HEK293 (cell line): ENCODE measurements around the gene IL4I1.

ENCODE experiments used
- SCRT1 ChIP-seq: fragments of 450-650 bp; formaldehyde crosslinking; IDR thresholded peaks from 2 replicates; pipeline ENCODE4 v1.5.1; 2016; ENCODE audit warnings: missing biosample characterization, missing genetic modification characterization, borderline replicate concordance
- ZNF138 ChIP-seq: fragments of 450-650 bp; formaldehyde crosslinking; IDR thresholded peaks from 2 replicates; pipeline ENCODE4 v1.5.1; 2016; ENCODE audit warnings: missing biosample characterization, missing genetic modification characterization, borderline replicate concordance
- ZNF623 ChIP-seq: fragments of 450-650 bp; formaldehyde crosslinking; IDR thresholded peaks from 2 replicates; pipeline ENCODE4 v1.5.1; 2016; ENCODE audit warnings: missing biosample characterization, missing genetic modification characterization
- TF ChIP-seq, protein P1 (sequence below): fragments of 450-650 bp; formaldehyde crosslinking; IDR thresholded peaks from 2 replicates; pipeline ENCODE4 v1.5.1; 2016; ENCODE audit warnings: missing biosample characterization, missing genetic modification characterization
- TF ChIP-seq, protein P2 (sequence below): fragments of 450-650 bp; formaldehyde crosslinking; IDR thresholded peaks from 2 replicates; pipeline ENCODE4 v1.5.1; 2016; ENCODE audit warnings: missing biosample characterization, missing genetic modification characterization
- TF ChIP-seq, protein P3 (sequence below): fragments of 450-650 bp; formaldehyde crosslinking; IDR thresholded peaks from 2 replicates; pipeline ENCODE4 v1.5.1; 2016; ENCODE audit warnings: missing biosample characterization, missing genetic modification characterization
- TF ChIP-seq, protein P4 (sequence below): fragments of 450-650 bp; formaldehyde crosslinking; IDR thresholded peaks from 2 replicates; pipeline ENCODE4 v1.5.1; 2016; ENCODE audit warnings: missing biosample characterization, missing genetic modification characterization

DNA sequence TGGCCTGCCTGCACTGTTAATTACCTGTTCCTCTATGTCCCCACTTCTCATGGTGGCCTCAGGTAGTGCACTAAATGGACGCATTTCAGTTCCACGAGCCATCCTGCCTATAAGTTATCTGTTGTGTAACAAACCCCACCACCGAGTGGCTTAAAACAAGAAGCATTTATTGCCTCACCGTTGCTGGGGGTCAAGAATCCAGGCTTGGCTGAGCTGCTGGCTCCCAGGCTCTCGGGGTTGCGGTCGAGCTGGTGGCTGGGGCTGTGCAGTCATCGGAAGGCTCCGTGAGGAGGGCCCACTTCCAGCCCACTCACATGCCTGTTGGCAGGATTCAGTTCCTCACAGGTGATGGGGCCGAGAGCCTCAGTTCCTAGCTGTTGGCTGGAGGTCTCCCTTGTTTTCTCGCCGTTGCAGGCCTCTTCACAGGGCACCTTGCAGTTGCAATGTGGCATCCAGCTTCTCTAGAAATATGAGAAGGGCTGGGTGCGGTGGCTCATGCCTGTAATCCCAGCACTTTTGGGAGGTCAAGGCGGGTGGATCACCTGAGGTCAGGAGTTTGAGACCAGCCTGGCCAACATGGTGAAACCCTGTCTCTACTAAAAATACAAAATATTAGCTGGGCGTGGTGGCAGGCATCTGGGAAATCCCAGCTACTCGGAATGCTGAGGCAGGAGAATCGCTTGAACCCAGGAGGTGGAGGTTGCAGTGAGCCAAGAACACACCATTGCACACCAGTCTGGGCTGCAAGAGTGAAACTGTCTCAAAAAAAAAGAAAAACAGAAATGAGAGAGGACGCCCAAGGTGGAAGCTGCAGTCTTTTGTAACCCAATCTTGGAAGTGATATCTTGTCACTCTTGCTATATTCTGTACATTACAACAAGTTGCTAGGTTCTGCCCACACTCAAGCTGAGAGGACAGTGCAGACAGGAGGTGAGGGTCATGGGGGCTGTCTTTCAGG, 52.3 kb downstream of the IL4I1 start:
- TF ChIP-seq, protein P1, sequence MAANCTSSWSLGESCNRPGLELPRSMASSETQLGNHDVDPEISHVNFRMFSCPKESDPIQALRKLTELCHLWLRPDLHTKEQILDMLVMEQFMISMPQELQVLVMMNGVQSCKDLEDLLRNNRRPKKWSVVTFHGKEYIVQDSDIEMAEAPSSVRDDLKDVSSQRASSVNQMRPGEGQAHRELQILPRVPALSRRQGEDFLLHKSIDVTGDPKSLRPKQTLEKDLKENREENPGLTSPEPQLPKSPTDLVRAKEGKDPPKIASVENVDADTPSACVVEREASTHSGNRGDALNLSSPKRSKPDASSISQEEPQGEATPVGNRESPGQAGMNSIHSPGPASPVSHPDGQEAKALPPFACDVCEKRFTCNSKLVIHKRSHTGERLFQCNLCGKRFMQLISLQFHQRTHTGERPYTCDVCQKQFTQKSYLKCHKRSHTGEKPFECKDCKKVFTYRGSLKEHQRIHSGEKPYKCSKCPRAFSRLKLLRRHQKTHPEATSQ: no peak
- no peak for TF ChIP-seq ZNF623 (tag by site-specific recombination)
- TF ChIP-seq, protein P2, sequence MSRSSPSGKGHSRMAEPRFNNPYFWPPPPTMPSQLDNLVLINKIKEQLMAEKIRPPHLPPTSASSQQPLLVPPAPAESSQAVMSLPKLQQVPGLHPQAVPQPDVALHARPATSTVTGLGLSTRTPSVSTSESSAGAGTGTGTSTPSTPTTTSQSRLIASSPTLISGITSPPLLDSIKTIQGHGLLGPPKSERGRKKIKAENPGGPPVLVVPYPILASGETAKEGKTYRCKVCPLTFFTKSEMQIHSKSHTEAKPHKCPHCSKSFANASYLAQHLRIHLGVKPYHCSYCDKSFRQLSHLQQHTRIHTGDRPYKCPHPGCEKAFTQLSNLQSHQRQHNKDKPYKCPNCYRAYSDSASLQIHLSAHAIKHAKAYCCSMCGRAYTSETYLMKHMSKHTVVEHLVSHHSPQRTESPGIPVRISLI (tag by site-specific recombination): no peak
- TF ChIP-seq ZNF138 (tag by site-specific recombination): no peak
- TF ChIP-seq SCRT1: no peak
- TF ChIP-seq, protein P3, sequence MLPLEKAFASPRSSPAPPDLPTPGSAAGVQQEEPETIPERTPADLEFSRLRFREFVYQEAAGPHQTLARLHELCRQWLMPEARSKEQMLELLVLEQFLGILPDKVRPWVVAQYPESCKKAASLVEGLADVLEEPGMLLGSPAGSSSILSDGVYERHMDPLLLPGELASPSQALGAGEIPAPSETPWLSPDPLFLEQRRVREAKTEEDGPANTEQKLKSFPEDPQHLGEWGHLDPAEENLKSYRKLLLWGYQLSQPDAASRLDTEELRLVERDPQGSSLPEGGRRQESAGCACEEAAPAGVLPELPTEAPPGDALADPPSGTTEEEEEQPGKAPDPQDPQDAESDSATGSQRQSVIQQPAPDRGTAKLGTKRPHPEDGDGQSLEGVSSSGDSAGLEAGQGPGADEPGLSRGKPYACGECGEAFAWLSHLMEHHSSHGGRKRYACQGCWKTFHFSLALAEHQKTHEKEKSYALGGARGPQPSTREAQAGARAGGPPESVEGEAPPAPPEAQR (tag by site-specific recombination): no peak
- TF ChIP-seq, protein P4, sequence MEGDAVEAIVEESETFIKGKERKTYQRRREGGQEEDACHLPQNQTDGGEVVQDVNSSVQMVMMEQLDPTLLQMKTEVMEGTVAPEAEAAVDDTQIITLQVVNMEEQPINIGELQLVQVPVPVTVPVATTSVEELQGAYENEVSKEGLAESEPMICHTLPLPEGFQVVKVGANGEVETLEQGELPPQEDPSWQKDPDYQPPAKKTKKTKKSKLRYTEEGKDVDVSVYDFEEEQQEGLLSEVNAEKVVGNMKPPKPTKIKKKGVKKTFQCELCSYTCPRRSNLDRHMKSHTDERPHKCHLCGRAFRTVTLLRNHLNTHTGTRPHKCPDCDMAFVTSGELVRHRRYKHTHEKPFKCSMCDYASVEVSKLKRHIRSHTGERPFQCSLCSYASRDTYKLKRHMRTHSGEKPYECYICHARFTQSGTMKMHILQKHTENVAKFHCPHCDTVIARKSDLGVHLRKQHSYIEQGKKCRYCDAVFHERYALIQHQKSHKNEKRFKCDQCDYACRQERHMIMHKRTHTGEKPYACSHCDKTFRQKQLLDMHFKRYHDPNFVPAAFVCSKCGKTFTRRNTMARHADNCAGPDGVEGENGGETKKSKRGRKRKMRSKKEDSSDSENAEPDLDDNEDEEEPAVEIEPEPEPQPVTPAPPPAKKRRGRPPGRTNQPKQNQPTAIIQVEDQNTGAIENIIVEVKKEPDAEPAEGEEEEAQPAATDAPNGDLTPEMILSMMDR (tag by site-specific recombination): no peak
